GM13977 (cell line): ENCODE data around the gene LIN9.
"Not testable (repeated sequence)": the region's sequence is repeated elsewhere in the genome, so short reads cannot be mapped to it uniquely, and the experiment has no call there.

Source experiments
- DNase-seq: peaks from one replicate; pipeline ENCODE4 v3.0.0; 2012; ENCODE audit warnings: low spot score
- in situ Hi-C: fragments of 300-500 bp; cut with MboI; formaldehyde crosslinking; loops from one replicate; pipeline ENCODE4 v1.12.0; 2022; ENCODE audit warnings: low sequenced_read_pairs, low pct_unique_long_range_greater_than_20kb, mixed read lengths, inconsistent platforms; ENCODE audit not compliant: unreplicated experiment
- TF ChIP-seq, protein P1 (sequence below): IDR thresholded peaks from 2 replicates; pipeline ENCODE4 v1.5.1; 2012; ENCODE audit warnings: mild to moderate bottlenecking, control low read depth; ENCODE audit not compliant: insufficient read depth; ENCODE audit errors: extremely low read depth, missing control alignments

The LIN9 gene

DNA sequence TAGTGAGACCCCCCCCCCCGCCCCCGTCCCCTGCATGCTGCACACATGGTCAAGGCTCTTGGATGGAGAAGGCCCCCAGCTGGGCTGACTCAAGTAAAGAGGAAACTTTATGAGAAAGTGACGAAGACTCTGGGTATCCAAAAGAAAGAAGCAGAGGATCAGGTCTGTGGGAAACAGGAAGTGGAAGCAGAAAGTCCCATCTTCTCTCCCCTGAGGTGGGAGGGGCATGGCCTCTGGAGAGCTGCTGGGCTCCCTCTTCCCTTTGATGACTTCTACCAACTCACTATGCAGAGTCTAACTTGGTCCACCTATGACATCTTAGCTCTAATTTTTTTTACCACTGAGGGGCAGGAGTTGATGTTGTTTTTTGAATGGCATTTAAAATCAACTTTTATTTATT, 42.7 kb upstream of the LIN9 start:
- TF ChIP-seq, protein P1, sequence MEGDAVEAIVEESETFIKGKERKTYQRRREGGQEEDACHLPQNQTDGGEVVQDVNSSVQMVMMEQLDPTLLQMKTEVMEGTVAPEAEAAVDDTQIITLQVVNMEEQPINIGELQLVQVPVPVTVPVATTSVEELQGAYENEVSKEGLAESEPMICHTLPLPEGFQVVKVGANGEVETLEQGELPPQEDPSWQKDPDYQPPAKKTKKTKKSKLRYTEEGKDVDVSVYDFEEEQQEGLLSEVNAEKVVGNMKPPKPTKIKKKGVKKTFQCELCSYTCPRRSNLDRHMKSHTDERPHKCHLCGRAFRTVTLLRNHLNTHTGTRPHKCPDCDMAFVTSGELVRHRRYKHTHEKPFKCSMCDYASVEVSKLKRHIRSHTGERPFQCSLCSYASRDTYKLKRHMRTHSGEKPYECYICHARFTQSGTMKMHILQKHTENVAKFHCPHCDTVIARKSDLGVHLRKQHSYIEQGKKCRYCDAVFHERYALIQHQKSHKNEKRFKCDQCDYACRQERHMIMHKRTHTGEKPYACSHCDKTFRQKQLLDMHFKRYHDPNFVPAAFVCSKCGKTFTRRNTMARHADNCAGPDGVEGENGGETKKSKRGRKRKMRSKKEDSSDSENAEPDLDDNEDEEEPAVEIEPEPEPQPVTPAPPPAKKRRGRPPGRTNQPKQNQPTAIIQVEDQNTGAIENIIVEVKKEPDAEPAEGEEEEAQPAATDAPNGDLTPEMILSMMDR: no peak

DNA sequence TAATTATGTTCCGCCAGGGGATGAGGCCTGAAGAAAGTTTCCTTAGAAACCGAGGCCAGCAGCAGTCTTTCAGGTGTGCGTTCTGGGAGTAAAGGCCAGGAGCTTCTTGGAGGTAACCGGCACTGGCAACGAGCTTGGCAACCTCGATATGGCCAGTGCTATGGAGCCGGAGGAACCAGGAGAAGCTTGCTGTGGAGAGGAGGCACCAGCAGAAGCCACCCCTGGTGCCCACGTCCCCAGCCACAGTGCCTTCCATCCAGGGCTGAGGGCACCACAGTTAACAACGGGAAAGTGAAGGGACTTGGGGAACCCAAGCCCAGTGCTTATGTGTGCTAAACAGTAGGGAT, 41.5 kb upstream of the LIN9 start:
- in situ Hi-C loops: no loop called here
- TF ChIP-seq, protein P1: no peak
- DNase-seq: no peak

More for the DNA sequence above, 42.7 kb upstream of the LIN9 start:
- no peak for DNase-seq
- in situ Hi-C loops: no loop called here

DNA sequence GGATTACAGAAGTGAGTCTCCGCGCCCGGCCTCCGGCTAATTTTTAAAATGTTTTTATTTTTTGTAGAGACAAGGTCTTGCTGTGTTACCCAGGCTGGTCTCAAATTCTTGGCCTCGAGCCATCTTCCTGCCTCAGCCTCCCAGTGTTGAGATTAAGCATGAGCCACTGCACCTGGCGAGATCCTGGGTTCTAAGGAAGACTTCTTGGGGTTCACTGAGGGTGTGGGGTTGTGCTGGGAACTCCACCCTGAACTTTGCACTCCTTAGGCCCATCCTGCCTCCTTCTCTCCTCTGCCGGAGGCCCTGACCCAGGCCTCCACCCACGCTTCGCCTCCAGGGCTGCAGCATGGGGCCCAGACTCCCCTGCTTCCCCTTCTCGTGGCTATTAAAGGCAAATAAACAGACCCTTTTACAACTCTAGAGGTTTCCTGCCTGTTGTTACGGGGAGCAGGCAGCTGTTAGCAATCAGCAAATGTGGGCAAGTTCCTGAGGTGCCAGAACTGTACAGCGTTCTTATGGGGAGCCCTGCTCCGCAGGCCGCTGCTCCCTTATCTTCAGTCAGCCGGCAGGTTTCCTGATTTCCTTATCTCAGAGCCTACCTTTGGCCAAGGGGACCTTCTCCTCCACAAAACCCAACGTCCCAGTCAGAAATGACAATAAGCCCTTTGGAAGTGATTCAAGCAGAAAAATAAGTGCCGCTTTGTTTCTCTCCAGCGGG, 41.0 kb upstream of the LIN9 start:
- in situ Hi-C loops: no loop called here
- peak; percentile 46 for DNase-seq
- TF ChIP-seq, protein P1: no peak

DNA sequence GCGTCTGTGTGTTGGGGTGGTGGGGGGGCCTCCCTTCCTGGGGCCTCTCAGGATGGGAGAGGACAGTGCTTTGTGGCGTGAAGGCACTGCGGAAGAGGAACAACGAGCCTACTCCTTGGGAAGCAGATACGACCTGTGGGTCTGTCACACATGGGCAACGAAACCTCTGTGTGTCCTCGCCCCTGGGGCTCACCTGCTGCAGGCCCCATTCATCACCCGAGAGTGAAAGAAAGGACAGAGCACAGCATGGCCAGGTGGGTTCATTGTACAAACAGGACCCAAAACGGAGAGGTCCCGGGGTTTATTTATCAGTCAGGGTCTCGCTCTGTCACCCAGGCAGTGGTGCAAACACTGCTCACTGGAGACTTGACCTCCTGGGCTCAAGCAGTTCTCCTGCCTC, 40.1 kb upstream of the LIN9 start:
- in situ Hi-C loops: no loop called here
- no peak for DNase-seq
- TF ChIP-seq, protein P1: no peak

DNA sequence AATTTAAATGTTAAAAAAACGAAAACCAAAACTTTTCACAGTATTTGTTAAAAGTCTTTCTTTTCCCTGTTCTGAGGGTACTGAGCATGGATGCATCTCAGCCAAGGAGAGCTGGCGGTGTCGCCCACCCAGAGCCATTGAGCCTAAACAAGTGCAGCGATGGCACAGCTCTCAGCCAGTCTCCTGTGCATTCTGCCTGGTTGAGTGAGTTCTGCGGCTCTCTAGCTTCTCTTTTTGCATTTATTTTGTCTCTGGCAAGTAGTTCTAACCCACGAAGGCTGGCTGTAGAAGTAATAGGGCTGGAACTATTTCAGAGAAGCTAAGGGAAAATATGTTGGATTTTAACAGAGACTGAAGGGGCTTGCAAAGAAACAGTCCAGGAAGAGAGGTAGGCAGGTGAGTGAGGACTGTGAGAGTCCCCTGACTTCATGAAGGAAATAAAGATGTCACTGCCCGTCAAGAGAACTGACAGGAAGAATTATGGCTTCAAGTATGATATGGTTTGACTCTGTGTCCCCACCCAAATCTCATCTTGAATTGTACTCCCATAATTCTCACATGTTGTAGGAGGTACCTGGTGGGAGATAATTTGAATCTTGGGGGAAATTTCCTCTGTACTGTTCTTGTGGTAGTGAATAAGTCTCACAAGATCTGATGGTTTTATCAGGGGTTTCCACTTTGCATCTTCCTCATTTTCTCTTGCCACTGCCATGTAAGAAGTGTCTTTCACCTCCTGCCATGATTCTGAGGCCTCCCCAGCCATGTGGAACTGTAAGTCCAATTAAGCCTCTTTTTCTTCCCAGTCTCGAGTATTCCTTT, 35.7 kb upstream of the LIN9 start:
- TF ChIP-seq, protein P1: no peak
- no peak for DNase-seq
- in situ Hi-C loops: no loop called here

DNA sequence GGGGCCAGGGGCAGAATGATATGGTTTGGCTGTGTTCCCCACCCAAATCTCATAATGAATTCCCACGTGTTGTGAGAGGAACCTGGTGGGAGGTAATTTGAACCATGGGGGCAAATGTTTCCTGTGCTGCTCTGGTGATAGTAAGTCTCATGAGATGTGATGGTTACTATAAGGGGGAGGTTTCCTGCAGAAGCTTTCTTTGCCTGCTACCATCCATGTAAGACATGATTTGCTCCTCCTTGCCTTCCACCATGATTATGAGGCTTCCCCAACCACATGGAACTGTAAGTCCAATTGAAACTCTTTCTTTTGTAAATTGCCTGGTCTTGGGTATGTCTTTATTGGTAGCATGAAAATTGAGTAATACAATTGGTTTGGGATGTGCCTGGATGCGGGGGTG, 33.7 kb upstream of the LIN9 start:
- in situ Hi-C loops: no loop called here
- TF ChIP-seq, protein P1: no peak
- no peak for DNase-seq

DNA sequence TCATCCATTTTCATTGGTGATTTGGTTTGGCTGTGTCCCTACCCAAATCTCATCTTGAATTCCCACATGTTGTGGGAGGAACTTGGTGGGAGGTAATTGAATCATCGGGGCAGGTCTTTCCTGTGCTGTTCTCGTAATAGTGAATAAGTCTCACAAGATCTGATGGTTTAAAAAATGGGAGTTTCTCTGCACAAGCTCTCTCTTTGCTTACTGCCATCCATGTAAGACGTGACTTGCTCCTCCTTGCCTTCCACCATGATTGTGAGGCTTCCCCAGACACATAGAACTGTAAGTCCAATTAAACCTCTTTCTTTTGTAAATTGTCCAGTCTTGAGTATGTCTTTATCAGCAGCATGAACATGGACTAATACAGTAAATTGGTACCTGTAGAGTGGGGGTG, 31.1 kb upstream of the LIN9 start:
- in situ Hi-C loops, DNase-seq: not testable (repeated sequence)
